Choroid plexus epithelial cell (primary cell): ENCODE results near the gene CEACAM19.
"Not testable (repeated sequence)": the region's sequence is repeated elsewhere in the genome, so short reads cannot be mapped to it uniquely, and the experiment has no call there.

Source experiments
- DNase-seq: peaks from one replicate; pipeline ENCODE4 v3.0.0-alpha.2; 2010; ENCODE audit warnings: low read depth
- H3K4me3 ChIP-seq: 2 replicates; pipeline ENCODE4 v1.5.1; 2011; ENCODE audit warnings: low read depth, mild to moderate bottlenecking, control low read depth, low read length, moderate library complexity
- TF ChIP-seq, protein P1 (sequence below): conservative IDR thresholded peaks from 2 replicates; pipeline ENCODE4 v1.5.1; 2011; ENCODE audit warnings: low read depth, mild to moderate bottlenecking, control low read depth, inconsistent platforms, low read length, moderate library complexity

Gene CEACAM19

DNA sequence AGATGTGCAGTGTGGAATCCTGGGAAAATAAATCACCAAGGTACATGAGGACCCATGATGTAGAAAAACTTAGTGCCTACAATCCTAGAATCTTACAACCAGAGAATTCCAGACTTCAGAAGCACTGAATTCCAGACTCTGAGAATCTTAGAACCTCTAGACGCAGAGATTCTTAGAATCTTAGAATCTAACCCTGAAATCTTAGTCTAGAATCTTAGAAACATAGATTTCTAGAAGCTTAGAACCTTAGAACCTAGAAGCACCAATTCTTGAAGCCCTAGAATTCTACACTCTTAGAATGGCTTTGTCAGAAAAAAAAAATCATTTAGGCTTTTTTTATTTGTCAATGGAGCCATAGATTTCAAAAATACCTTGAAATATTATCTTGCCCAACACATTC, 33.7 kb downstream of the CEACAM19 start:
- TF ChIP-seq, protein P1, sequence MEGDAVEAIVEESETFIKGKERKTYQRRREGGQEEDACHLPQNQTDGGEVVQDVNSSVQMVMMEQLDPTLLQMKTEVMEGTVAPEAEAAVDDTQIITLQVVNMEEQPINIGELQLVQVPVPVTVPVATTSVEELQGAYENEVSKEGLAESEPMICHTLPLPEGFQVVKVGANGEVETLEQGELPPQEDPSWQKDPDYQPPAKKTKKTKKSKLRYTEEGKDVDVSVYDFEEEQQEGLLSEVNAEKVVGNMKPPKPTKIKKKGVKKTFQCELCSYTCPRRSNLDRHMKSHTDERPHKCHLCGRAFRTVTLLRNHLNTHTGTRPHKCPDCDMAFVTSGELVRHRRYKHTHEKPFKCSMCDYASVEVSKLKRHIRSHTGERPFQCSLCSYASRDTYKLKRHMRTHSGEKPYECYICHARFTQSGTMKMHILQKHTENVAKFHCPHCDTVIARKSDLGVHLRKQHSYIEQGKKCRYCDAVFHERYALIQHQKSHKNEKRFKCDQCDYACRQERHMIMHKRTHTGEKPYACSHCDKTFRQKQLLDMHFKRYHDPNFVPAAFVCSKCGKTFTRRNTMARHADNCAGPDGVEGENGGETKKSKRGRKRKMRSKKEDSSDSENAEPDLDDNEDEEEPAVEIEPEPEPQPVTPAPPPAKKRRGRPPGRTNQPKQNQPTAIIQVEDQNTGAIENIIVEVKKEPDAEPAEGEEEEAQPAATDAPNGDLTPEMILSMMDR, result no peak
- no peak for DNase-seq
- no peak overlapping the region for H3K4me3 ChIP-seq

DNA sequence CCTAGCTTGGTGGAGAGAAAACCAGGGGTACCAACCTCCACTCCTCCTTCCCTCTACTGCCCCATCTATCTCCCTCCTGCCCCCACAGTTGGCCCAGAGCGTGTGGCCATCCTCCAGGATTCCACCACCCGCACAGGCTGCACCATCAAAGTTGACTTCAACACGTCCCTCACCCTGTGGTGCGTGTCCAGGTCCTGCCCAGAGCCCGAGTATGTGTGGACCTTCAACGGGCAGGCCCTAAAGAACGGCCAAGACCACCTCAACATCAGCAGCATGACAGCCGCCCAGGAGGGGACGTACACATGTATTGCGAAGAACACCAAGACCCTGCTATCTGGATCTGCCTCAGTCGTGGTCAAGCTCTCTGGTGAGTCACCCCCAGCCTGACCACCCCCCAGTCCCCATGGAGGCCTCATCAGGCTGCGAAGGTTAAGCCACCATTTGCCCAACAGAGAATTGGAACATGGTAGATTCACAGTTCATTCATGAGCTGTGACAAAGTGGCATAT, 34.3 kb downstream of the CEACAM19 start:
- H3K4me3 ChIP-seq, result no peak overlapping the region
- TF ChIP-seq, protein P1, result no peak
- DNase-seq, result no peak

DNA sequence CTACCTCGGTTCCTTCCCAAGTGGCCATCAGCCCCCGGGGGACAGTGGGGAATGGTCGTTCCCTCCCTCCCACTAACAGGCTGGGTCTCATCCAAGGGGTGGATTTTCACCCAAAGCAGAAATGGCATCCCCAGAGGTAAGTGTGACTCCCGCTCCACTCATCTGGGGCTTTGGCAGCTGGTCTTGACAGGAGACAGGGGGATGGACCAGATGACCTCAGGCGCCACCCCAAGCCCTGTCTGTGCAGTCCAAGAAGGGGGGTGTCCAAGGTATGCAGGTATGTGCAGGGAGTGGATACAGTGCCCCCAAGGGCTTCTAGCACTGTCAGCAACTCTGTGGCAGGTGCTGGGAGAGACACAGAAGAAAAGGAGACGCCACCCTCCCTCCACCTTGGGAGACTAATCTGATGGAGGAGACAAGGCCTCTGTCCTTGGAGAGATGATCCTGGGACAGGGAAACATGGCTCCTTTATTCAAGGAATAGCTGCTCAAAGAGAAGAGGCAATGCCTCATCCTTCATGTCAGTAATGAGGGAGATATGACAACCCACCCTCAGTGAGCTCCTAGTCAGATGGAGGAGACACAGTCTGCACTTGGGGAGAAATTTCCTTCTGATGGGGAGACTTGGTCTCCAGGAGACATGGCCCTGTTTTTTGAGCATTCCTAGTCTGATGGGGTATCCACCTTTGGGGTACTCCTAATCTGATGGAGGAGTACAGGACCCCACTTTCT, 35.4 kb downstream of the CEACAM19 start:
- TF ChIP-seq, protein P1, result no peak
- H3K4me3 ChIP-seq, result no peak overlapping the region
- DNase-seq, result no peak

- TF ChIP-seq, protein P1, result no peak
- H3K4me3 ChIP-seq, result no peak overlapping the region
- DNase-seq, result no peak
These were observed 36.5 kb downstream of the CEACAM19 start for GRCh38 chr19:44707794-44708193.

DNA sequence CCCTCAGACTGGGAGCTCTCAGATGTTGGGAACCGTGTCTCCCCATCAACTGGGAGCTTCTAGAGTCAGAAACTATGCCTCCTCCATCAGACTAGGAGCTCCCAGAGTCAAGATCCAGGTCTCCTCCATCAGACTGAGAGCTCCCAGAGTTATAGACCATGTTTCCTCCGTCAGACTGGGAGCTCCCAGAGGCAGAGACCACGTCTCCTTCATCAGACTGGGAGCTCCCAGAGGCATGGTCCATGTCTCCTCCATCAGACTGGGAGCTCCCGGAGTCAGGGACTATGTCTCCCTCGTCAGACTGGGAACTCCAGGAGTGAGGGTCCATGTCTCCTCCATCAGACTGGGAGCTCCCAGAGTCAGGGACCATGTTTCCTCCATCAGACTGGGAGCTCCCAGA, 37.7 kb downstream of the CEACAM19 start:
- DNase-seq, result no peak
- TF ChIP-seq, protein P1, result no peak
- H3K4me3 ChIP-seq, result no peak overlapping the region

- DNase-seq, H3K4me3 ChIP-seq: not testable (repeated sequence)
These were observed 38.4 kb downstream of the CEACAM19 start for GRCh38 chr19:44709434-44710266.

GRCh38 chr19:44710483-44710882, 39.2 kb downstream of the CEACAM19 start:
- no peak for DNase-seq
- no peak overlapping the region for H3K4me3 ChIP-seq

More at GRCh38 chr19:44710483-44710882, 39.2 kb downstream of the CEACAM19 start:
- TF ChIP-seq, protein P1, result no peak
